Astrocyte of the spinal cord (primary cell): ENCODE data around the gene PRH2.

Experiments
- DNase-seq: peaks from one replicate; pipeline ENCODE4 v3.0.0; 2011; ENCODE audit warnings: low read depth, low spot score
- H3K4me3 ChIP-seq: 2 replicates; pipeline ENCODE4 v1.5.1; 2011; ENCODE audit warnings: low read depth, mild to moderate bottlenecking, low read length, moderate library complexity
- in situ Hi-C: cut with HindIII; loops from 2 replicates; pipeline ENCODE4 v1.10.0; 2017; ENCODE audit warnings: low sequenced_read_pairs
- TF ChIP-seq, protein P1 (sequence below): IDR thresholded peaks from 2 replicates; pipeline ENCODE4 v1.5.1; 2012; ENCODE audit warnings: low read depth, mild to moderate bottlenecking, low read length, inconsistent platforms

PRH2 gene

DNA sequence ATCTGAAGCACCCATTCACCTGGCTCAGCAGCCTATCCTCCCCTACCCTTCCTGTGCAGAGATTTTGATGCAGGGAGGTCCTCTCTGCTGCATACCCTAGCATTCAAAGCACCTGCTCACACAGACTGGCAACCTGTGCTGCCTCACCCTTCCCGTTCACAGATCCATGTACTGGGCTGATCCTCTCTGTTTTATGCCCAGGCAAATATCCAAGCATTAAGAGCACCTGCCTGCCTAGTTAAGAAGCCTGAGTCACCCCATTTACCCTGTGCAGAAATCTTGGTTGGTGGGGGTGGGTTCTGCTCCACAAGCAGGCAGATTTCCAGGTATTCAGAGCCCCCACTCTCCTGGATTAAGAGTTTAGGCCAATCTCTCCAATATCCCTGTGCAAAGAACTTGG, 28.1 kb upstream of the PRH2 start:
- in situ Hi-C loops = no loop called here
- no peak for DNase-seq
- H3K4me3 ChIP-seq = no peak overlapping the region
- TF ChIP-seq, protein P1, sequence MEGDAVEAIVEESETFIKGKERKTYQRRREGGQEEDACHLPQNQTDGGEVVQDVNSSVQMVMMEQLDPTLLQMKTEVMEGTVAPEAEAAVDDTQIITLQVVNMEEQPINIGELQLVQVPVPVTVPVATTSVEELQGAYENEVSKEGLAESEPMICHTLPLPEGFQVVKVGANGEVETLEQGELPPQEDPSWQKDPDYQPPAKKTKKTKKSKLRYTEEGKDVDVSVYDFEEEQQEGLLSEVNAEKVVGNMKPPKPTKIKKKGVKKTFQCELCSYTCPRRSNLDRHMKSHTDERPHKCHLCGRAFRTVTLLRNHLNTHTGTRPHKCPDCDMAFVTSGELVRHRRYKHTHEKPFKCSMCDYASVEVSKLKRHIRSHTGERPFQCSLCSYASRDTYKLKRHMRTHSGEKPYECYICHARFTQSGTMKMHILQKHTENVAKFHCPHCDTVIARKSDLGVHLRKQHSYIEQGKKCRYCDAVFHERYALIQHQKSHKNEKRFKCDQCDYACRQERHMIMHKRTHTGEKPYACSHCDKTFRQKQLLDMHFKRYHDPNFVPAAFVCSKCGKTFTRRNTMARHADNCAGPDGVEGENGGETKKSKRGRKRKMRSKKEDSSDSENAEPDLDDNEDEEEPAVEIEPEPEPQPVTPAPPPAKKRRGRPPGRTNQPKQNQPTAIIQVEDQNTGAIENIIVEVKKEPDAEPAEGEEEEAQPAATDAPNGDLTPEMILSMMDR = no peak

DNA sequence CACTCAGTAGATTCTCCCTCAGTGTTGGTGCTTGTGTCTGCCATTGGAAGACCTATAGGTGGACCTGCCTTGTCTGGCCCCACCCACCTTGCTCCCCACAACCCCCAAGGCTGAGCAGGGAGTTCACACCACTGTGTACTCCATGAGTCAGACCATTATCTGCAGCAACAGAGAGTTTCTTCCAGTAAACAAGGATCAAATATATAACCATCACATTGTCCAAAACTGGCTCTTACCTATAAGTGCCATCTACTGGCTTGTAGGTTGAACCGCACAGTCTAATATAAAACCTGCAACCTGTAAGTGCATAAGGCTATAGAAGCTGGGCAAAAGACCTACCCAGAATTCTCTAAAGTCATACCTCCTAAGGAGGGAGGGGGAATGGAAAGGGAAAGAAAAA, 27.6 kb upstream of the PRH2 start:
- TF ChIP-seq, protein P1 = no peak
- no peak for DNase-seq
- H3K4me3 ChIP-seq = no peak overlapping the region
- in situ Hi-C loops = no loop called here

DNA sequence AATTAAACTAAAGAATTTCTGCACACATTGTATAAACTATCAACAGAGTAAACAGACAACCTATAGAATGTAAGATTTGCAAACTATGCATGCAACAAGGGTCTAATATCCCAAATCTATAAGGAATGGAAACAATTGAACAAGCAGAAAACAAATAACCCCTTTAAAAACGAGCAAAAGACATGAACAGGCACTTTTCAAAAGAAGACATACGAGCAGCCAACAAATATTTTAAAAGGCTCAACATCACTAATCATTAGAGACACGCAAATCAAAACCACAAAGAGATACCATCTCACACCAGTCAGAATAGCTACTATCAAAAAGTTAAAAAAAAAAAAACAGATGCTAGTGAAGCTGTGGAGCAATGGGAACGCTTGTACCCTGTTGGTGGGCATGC, 24.4 kb upstream of the PRH2 start:
- in situ Hi-C loops = no loop called here
- no peak for DNase-seq
- no peak overlapping the region for H3K4me3 ChIP-seq
- TF ChIP-seq, protein P1 = no peak

DNA sequence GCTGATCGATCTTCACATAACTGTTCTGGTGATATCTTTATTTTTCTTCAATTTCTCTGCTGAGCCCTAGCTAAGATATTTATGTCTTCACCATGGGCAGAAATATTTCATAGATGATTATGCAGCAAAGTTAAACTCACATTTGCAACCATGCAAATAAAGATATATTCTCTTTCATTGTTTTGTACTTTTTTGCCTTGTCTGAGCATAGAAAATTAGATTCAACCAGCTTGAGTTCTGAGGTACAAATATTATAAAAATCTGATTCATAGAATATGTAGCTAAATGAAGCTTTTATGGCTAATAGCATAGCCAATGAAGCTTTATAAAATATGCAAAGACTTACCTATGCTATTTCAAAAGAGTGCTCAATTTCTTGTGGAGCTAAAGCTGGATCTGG, 19.6 kb upstream of the PRH2 start, which contains the start of gene TAS2R13:
TSS of gene TAS2R13 (minus strand) at position 101 of the 400 bp plus-strand sequence. CDS start 264 bp downstream, outside the sequence.
- H3K4me3 ChIP-seq = no peak within 1 kb of the TSS
- no peak for DNase-seq
- TF ChIP-seq, protein P1 = no peak
- in situ Hi-C loops = no loop called here

DNA sequence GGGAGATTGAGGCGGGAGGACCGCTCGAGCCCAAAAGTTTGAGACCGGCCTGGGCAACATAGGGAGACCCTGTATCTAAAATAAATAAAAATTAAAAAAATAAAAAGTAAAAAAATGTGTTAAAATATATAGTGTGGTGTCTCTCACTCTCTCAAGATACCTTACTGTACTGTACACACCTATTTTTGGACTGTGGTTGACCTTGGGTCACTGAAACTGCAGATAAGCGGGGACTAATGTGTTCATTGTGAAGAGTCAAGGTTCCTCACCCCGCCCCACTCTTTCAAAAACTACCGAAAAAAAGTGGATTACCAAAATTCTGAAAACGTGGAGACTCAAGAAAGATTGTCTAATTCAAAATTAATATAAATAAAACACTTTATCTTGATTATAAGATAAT, 18.7 kb upstream of the PRH2 start:
- in situ Hi-C loops = no loop called here
- H3K4me3 ChIP-seq = no peak overlapping the region
- DNase-seq = no peak
- TF ChIP-seq, protein P1 = no peak

DNA sequence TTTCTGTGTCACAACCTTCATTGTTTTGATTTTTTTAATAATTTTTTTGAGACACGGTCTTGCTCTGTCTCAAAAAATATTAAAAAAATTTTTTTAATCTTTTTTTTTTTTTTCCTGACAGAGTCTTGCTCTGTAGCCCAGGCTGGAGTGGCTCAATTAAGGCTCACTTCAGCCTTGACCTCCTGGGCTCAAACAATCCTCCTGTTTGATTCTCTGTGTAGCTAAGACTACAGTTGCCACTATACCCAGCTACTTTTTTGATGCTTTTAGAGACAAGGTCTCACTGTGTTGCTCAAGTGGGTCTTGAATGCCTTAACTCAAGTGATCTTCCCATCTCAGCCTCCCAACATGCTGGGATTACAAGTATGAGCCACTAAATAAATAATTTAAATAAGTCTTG, 9.2 kb upstream of the PRH2 start:
- in situ Hi-C loops = no loop called here
- no peak overlapping the region for H3K4me3 ChIP-seq
- TF ChIP-seq, protein P1 = no peak
- DNase-seq = no peak

DNA sequence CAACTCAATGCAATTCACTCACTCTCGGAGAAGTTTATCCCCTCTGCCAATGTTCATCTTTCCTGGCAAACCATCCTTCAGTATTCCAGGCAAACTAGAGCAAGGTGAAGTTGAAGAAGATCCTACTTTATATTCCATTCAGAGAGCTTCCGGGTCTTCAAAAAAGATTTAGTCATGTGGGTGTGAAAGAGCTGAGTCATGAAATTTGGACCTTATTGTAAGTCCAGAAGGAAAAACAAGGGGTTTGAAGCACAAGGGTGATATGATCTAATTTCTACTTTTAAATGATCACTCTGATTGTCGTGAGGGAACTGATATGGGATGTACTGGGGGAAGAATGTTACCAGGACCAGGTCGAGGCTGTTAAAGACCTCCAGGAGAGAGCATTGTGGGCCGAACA, 2.8 kb upstream of the PRH2 start:
- DNase-seq = no peak
- TF ChIP-seq, protein P1 = no peak

More for the DNA sequence above, 2.8 kb upstream of the PRH2 start:
- no peak overlapping the region for H3K4me3 ChIP-seq
- in situ Hi-C loops = no loop called here
